ENCODE data around the gene HELZ. TPM values are rescaled to one million over a fixed set of nuclear protein-coding genes. Genes with fewer than 3 reads are reported as not detected.

Gene HELZ
- total and polyA plus RNA-seq, 9 donors: 8.4 to 72.8 (median 55.5) TPM

DNA sequence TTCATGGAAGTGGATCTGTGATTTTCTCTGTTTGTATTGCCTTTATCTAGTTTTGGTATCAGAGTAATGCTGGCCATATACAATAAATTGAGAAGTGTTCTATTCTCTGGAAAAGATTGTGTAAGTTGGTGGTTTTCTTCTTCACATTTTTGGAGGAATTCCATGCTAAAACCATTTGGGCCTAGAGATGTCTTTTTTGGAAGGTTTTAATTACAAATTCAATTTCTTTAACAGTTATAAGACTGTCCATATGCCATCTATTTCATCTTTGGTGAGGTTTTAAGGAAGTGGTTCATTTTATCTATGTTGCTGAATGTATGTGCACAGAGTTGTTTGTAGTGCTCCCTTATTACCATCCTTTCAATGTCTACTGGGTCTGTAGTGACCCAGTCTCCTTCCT, 154.7 kb downstream of the HELZ start:
- no peak for DNase-seq
- intact Hi-C loops (cut with DNase I): no loop called here
- Histone ChIP-seq H3K9me3 (no peaks in the 10 kb centered on the region), H3K36me3 (no peaks in the 10 kb centered on the region), H3K27me3 (no peaks in the 10 kb centered on the region), H3K27ac (no peak overlapping the region), H3K4me1 (ENCODE audit: insufficient read depth) (peaks cover 2% of the 10 kb centered on the region), H3K4me3 (no peak overlapping the region)
- TF ChIP-seq EP300 (IDR thresholded peaks at IDR 0.05) (no peak), POLR2A (IDR thresholded peaks at IDR 0.05) (no peak)
- TF ChIP-seq, protein P1, sequence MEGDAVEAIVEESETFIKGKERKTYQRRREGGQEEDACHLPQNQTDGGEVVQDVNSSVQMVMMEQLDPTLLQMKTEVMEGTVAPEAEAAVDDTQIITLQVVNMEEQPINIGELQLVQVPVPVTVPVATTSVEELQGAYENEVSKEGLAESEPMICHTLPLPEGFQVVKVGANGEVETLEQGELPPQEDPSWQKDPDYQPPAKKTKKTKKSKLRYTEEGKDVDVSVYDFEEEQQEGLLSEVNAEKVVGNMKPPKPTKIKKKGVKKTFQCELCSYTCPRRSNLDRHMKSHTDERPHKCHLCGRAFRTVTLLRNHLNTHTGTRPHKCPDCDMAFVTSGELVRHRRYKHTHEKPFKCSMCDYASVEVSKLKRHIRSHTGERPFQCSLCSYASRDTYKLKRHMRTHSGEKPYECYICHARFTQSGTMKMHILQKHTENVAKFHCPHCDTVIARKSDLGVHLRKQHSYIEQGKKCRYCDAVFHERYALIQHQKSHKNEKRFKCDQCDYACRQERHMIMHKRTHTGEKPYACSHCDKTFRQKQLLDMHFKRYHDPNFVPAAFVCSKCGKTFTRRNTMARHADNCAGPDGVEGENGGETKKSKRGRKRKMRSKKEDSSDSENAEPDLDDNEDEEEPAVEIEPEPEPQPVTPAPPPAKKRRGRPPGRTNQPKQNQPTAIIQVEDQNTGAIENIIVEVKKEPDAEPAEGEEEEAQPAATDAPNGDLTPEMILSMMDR (IDR thresholded peaks at IDR 0.05): no peak

DNA sequence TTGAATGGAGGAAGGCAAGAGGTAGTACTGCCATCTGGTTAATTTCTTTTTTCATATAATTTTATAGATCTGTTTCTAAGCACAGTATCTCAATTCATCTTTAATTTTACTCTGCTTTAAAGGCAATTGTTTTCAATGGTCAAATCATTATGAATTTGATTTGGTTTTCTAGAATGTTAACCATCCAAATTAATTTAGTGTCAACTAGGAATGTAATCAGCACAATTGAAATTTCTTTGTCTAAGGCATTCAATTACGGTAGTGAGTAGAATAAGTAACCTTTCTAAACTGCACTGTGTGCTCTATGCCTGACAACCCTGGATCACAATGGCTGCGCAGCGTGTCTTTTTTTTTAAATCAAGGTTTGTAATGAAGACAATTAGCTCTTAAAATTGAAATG, 156.4 kb downstream of the HELZ start:
- Histone ChIP-seq H3K27ac (no peak overlapping the region), H3K27me3 (no peaks in the 10 kb centered on the region), H3K36me3 (no peaks in the 10 kb centered on the region), H3K4me1 (ENCODE audit: insufficient read depth) (no peaks in the 10 kb centered on the region), H3K4me3 (no peak overlapping the region), H3K9me3 (no peaks in the 10 kb centered on the region)
- intact Hi-C loops (cut with DNase I): no loop called here
- TF ChIP-seq EP300 (IDR thresholded peaks at IDR 0.05) (no peak), POLR2A (IDR thresholded peaks at IDR 0.05) (no peak)
- TF ChIP-seq, protein P1 (IDR thresholded peaks at IDR 0.05): no peak
- 96 to 99% (median 99%) methylated on average over 3 of the region's 3 CpGs for WGBS, 3 donors
- no peak for DNase-seq

DNA sequence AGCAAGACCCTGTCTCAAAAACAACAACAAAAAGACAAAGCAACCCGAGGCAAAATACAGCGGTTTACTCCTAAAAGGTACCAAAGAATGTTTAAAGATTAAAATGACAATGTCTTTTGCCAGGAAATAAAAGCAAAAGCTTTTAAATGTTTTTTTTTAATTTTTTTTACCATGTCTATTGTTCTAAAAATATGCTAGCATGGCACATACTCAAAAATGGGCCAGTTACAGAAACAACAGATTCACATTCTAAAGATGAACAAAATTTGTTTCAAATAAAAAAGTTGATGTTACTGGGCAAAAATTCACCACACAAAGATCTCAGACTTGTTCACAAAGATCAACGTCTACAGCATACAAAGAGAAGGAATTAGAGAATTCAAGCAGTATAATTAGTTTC, 159.6 kb downstream of the HELZ start:
- Histone ChIP-seq H3K4me1 (ENCODE audit: insufficient read depth) (no peaks in the 10 kb centered on the region), H3K27ac (no peak overlapping the region), H3K27me3 (no peaks in the 10 kb centered on the region), H3K36me3 (no peaks in the 10 kb centered on the region), H3K4me3 (no peak overlapping the region), H3K9me3 (no peaks in the 10 kb centered on the region)
- DNase-seq: no peak
- intact Hi-C loops (cut with DNase I): no loop called here
- WGBS, 3 donors: 73 to 83% (median 79%) methylated on average over 3 of the region's 3 CpGs
- TF ChIP-seq, protein P1 (IDR thresholded peaks at IDR 0.05): no peak
- TF ChIP-seq POLR2A (IDR thresholded peaks at IDR 0.05) (no peak), EP300 (IDR thresholded peaks at IDR 0.05) (no peak)

DNA sequence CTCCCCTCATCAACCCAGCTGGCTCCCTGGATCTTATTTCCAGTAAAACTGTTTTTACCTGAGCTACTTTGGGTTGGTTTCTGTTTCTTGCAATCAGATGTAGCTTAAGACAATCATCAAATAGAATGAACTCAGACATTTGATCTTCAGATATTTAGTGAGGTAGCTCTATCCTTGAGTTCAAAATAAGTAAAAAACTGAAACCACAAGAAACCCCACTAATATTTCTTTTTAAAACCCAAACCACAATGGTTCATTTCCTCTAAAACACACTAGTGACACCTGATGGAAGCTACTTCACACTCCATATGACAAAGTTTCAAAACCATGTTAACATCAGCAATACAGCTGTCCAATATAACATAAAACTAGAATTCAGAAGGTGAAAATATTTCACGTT, 162.9 kb downstream of the HELZ start:
- H3K36me3 ChIP-seq: no peaks in the 10 kb centered on the region
- WGBS, 3 donors: 66 to 80% (median 69%) methylated on average over 1 of the region's 1 CpG
- intact Hi-C loops (cut with DNase I): no loop called here

More for the DNA sequence above, 162.9 kb downstream of the HELZ start:
- Histone ChIP-seq H3K4me1 (ENCODE audit: insufficient read depth) (peaks cover 5% of the 10 kb centered on the region), H3K27ac (no peak overlapping the region), H3K4me3 (no peak overlapping the region), H3K9me3 (no peaks in the 10 kb centered on the region), H3K27me3 (no peaks in the 10 kb centered on the region)
- TF ChIP-seq POLR2A (IDR thresholded peaks at IDR 0.05) (no peak), EP300 (IDR thresholded peaks at IDR 0.05) (no peak)
- TF ChIP-seq, protein P1 (IDR thresholded peaks at IDR 0.05): no peak
- DNase-seq: no peak

Data from ovary (tissue), 9 donors.